Neural cell (in vitro differentiated cells): ENCODE data around the gene PLA2G1B. TPM values are rescaled to one million over a fixed set of nuclear protein-coding genes. Genes with fewer than 3 reads are reported as not detected.
A peak's percentile ranks its signal among the peaks of the same experiment; 100 is the strongest.

Experiments
- H2AFZ ChIP-seq: fragments of 200-600, 300-800 bp; sonication (generic), shearing (Covaris generic); 2 replicates; pipeline ENCODE4 v1.6.0; 2014; ENCODE audit warnings: low read depth, mild to moderate bottlenecking, antibody characterized with exemption, low read length, moderate library complexity
- H3F3A ChIP-seq: fragments of 200-600 bp; shearing (Covaris generic); 2 replicates; pipeline ENCODE4 v1.6.1; 2016; ENCODE audit warnings: mild to moderate bottlenecking, moderate library complexity, mixed read lengths, antibody characterized with exemption, low read length; ENCODE audit not compliant: insufficient read depth, poor library complexity, severe bottlenecking
- H3K27ac ChIP-seq: fragments of 200-600, 300-800 bp; sonication (generic), shearing (Covaris generic); 2 replicates; pipeline ENCODE4 v1.5.1; 2014; ENCODE audit warnings: mild to moderate bottlenecking, low read length, moderate library complexity
- H3K27me3 ChIP-seq: fragments of 300-800, 200-600 bp; sonication (generic), shearing (Covaris generic); 2 replicates; pipeline ENCODE4 v1.6.0; 2014; ENCODE audit warnings: mild to moderate bottlenecking, low read depth, low read length, moderate library complexity; ENCODE audit not compliant: insufficient read depth
- H3K36me3 ChIP-seq: fragments of 300-800, 200-600 bp; sonication (generic), shearing (Covaris generic); 2 replicates; pipeline ENCODE4 v1.5.1; 2014; ENCODE audit warnings: mild to moderate bottlenecking, antibody characterized with exemption, low read length, moderate library complexity; ENCODE audit not compliant: insufficient read depth
- H3K4me2 ChIP-seq: fragments of 300-800, 200-600 bp; sonication (generic), shearing (Covaris generic); 2 replicates; pipeline ENCODE4 v1.6.0; 2014; ENCODE audit warnings: mild to moderate bottlenecking, low read length
- H3K4me3 ChIP-seq: fragments of 300-800, 200-600 bp; sonication (generic), shearing (Covaris generic); 2 replicates; pipeline ENCODE4 v1.5.1; 2014; ENCODE audit warnings: mild to moderate bottlenecking, low read length, moderate library complexity
- H3K79me2 ChIP-seq: fragments of 200-600 bp; shearing (Covaris generic); replicated peaks from 2 replicates; pipeline ENCODE4 v1.6.0; 2014; ENCODE audit warnings: mild to moderate bottlenecking, low read length, moderate library complexity; ENCODE audit not compliant: insufficient read depth
- H3K9ac ChIP-seq: fragments of 300-800, 200-600 bp; sonication (generic), shearing (Covaris generic); 2 replicates; pipeline ENCODE4 v1.6.1; 2016; ENCODE audit warnings: mild to moderate bottlenecking, low read length, mixed read lengths
- H3K9me2 ChIP-seq: fragments of 200-600 bp; shearing (Covaris generic); 2 replicates; pipeline ENCODE4 v1.6.1; 2016; ENCODE audit warnings: mild to moderate bottlenecking, low read length, mixed read lengths; ENCODE audit not compliant: insufficient read depth
- H3K9me3 ChIP-seq: fragments of 200-600, 300-800 bp; sonication (generic), shearing (Covaris generic); 2 replicates; pipeline ENCODE4 v1.6.1; 2016; ENCODE audit warnings: mild to moderate bottlenecking, mixed run types, low read length, moderate library complexity, mixed read lengths
- H4K20me1 ChIP-seq: fragments of 200-600 bp; shearing (Covaris generic); 2 replicates; pipeline ENCODE4 v1.6.1; 2016; ENCODE audit warnings: mild to moderate bottlenecking, mixed run types; ENCODE audit not compliant: insufficient read depth
- EP300 ChIP-seq: fragments of 450-650 bp; conservative IDR thresholded peaks from 2 replicates; pipeline ENCODE4 v1.6.1; 2014; ENCODE audit warnings: antibody characterized with exemption, mild to moderate bottlenecking, moderate library complexity; ENCODE audit not compliant: poor library complexity, severe bottlenecking
- EZH2 ChIP-seq: fragments of 200-600, 300-800 bp; shearing (Covaris generic), sonication (generic); IDR thresholded peaks from 2 replicates; pipeline ENCODE4 v1.6.1; 2014; ENCODE audit warnings: antibody characterized with exemption, low read length, borderline replicate concordance, mild to moderate bottlenecking; ENCODE audit not compliant: insufficient read depth, poor library complexity, severe bottlenecking
- MXI1 ChIP-seq: fragments of 450-650 bp; conservative IDR thresholded peaks from 2 replicates; pipeline ENCODE4 v1.6.1; 2014; ENCODE audit warnings: antibody characterized with exemption, mild to moderate bottlenecking; ENCODE audit not compliant: poor library complexity, severe bottlenecking
- POLR2AphosphoS5 ChIP-seq: IDR thresholded peaks from 2 replicates; pipeline ENCODE4 v1.6.1; 2012
- RAD21 ChIP-seq: fragments of 450-650 bp; conservative IDR thresholded peaks from 2 replicates; pipeline ENCODE4 v1.6.1; 2014; ENCODE audit warnings: antibody characterized with exemption, mild to moderate bottlenecking, moderate library complexity
- SMC3 ChIP-seq: fragments of 450-650 bp; conservative IDR thresholded peaks from 2 replicates; pipeline ENCODE4 v1.6.1; 2014; ENCODE audit warnings: antibody characterized with exemption, mild to moderate bottlenecking, moderate library complexity; ENCODE audit not compliant: poor library complexity
- TAF1 ChIP-seq: IDR thresholded peaks from 2 replicates; pipeline ENCODE4 v1.6.1; 2012; ENCODE audit warnings: low read depth
- polyA plus RNA-seq: library from polyadenylated mRNA; depleted of rRNA; stranded (reverse); fragments of >200 nt; gene quantifications from 2 replicates; pipeline ENCODE4 v1.2.3, GENCODE V29; 2014
- TF ChIP-seq, protein P1 (sequence below): IDR thresholded peaks from 2 replicates; pipeline ENCODE4 v1.6.1; 2012; ENCODE audit warnings: borderline replicate concordance
- TF ChIP-seq, protein P2 (sequence below): fragments of 450-650 bp; IDR thresholded peaks from 2 replicates; pipeline ENCODE4 v1.5.1; 2014; ENCODE audit warnings: antibody characterized with exemption, mild to moderate bottlenecking, moderate library complexity; ENCODE audit not compliant: poor library complexity, severe bottlenecking

Gene PLA2G1B
- polyA plus RNA-seq, 1 donor from 2014 or later: not detected

DNA sequence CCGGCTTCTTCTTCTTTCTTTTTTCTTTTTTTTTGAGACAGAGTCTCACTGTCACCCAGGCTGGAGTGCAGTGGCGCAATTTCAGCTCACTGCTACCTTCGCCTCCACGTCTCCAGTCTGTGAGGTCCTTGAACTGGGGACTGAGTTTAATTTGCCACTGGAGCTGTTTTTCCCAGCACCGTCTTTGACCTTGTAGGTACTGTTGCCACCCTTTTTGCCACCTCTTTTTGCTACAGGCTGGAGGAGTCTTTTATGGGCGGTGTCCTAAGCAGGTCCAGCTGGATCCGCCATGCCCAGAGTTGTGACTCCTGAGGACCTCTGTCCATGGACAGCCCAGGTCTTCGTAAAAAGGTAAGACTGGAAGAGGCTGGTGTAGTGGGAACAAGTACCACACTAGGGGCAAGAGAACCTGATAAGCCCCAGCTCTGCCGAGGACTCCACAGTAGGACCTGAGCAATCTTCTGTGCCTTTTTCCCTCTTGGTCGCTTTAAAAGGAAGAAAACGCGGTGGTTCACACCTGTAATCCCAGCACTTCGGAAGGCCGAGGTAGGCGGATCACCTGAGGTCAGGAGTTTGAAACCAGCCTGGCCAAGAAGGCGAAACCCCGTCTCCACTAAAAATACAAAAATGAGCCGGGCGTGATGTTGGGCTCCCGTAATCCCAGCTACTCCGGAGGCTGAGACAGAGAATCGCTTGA is 36.8 kb downstream of the PLA2G1B start:
- Histone ChIP-seq H3K9me2 (no peaks in the 10 kb centered on the region), H3K9ac (no peak overlapping the region), H4K20me1 (no peaks in the 10 kb centered on the region), H3K27ac (peak overlapping the region; percentile 24), H3K4me3 (no peak overlapping the region), H3K27me3 (no peaks in the 10 kb centered on the region), H3K4me2 (no peak overlapping the region), H3K79me2 (no peaks in the 10 kb centered on the region), H3K36me3 (no peaks in the 10 kb centered on the region), H3K9me3 (no peaks in the 10 kb centered on the region), H3F3A (no peaks in the 10 kb centered on the region), H2AFZ (no peak overlapping the region)
- TF ChIP-seq, protein P1, sequence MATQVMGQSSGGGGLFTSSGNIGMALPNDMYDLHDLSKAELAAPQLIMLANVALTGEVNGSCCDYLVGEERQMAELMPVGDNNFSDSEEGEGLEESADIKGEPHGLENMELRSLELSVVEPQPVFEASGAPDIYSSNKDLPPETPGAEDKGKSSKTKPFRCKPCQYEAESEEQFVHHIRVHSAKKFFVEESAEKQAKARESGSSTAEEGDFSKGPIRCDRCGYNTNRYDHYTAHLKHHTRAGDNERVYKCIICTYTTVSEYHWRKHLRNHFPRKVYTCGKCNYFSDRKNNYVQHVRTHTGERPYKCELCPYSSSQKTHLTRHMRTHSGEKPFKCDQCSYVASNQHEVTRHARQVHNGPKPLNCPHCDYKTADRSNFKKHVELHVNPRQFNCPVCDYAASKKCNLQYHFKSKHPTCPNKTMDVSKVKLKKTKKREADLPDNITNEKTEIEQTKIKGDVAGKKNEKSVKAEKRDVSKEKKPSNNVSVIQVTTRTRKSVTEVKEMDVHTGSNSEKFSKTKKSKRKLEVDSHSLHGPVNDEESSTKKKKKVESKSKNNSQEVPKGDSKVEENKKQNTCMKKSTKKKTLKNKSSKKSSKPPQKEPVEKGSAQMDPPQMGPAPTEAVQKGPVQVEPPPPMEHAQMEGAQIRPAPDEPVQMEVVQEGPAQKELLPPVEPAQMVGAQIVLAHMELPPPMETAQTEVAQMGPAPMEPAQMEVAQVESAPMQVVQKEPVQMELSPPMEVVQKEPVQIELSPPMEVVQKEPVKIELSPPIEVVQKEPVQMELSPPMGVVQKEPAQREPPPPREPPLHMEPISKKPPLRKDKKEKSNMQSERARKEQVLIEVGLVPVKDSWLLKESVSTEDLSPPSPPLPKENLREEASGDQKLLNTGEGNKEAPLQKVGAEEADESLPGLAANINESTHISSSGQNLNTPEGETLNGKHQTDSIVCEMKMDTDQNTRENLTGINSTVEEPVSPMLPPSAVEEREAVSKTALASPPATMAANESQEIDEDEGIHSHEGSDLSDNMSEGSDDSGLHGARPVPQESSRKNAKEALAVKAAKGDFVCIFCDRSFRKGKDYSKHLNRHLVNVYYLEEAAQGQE: no peak
- TF ChIP-seq POLR2AphosphoS5: no peak
- no peak for TF ChIP-seq SMC3
- TF ChIP-seq, protein P2, sequence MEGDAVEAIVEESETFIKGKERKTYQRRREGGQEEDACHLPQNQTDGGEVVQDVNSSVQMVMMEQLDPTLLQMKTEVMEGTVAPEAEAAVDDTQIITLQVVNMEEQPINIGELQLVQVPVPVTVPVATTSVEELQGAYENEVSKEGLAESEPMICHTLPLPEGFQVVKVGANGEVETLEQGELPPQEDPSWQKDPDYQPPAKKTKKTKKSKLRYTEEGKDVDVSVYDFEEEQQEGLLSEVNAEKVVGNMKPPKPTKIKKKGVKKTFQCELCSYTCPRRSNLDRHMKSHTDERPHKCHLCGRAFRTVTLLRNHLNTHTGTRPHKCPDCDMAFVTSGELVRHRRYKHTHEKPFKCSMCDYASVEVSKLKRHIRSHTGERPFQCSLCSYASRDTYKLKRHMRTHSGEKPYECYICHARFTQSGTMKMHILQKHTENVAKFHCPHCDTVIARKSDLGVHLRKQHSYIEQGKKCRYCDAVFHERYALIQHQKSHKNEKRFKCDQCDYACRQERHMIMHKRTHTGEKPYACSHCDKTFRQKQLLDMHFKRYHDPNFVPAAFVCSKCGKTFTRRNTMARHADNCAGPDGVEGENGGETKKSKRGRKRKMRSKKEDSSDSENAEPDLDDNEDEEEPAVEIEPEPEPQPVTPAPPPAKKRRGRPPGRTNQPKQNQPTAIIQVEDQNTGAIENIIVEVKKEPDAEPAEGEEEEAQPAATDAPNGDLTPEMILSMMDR: no peak
- TF ChIP-seq EP300: no peak
- TF ChIP-seq MXI1: no peak
- TF ChIP-seq RAD21: no peak
- no peak for TF ChIP-seq TAF1
- no peak for TF ChIP-seq EZH2

DNA sequence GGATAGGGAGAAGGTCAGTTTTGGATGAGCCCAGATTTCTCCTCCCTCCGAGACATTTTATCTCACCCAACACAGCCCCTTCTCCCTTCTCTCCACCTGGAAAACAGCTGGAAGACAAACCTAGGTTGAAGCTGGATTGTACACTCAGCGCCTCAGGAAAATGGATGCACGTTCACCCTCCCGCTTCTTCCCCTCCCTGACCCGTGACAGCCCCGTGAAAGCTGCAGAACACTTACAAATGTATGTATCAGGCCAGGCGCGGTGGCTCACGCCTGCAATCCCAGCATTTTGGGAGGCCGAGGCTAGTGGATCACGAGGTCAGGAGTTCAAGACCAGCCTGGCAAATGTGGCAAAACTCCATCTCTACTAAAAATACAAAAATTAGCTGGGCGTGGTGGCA is 40.1 kb downstream of the PLA2G1B start:
- Histone ChIP-seq H3K36me3 (no peaks in the 10 kb centered on the region), H3K4me3 (no peak overlapping the region), H4K20me1 (no peaks in the 10 kb centered on the region), H3K9me2 (no peaks in the 10 kb centered on the region), H3K79me2 (no peaks in the 10 kb centered on the region), H3K9me3 (no peaks in the 10 kb centered on the region), H3F3A (no peaks in the 10 kb centered on the region), H3K27me3 (no peaks in the 10 kb centered on the region), H3K4me2 (no peak overlapping the region), H3K27ac (no peak overlapping the region), H3K9ac (no peak overlapping the region), H2AFZ (no peak overlapping the region)
- TF ChIP-seq, protein P1: no peak
- TF ChIP-seq MXI1 (no peak), RAD21 (no peak), EP300 (no peak), EZH2 (no peak), POLR2AphosphoS5 (no peak), SMC3 (no peak), TAF1 (no peak)
- TF ChIP-seq, protein P2: no peak
